Neural crest cell (in vitro differentiated cells): ENCODE data around the gene SDR42E2. TPM values are rescaled to one million over a fixed set of nuclear protein-coding genes. Genes with fewer than 3 reads are reported as not detected.

ENCODE experiments used
- DNase-seq: peaks from one replicate; pipeline ENCODE4 v3.0.0; 2021; ENCODE audit warnings: low read depth, mixed read lengths, low spot score
- H3K27ac Mint-ChIP-seq: one replicate; pipeline ENCODE4 v1.8.0; 2021; ENCODE audit warnings: mild to moderate bottlenecking, mixed read lengths; ENCODE audit not compliant: unreplicated experiment
- H3K27me3 Mint-ChIP-seq: 2 replicates; pipeline ENCODE4 v1.8.0; 2021; ENCODE audit warnings: low read depth, mild to moderate bottlenecking, mixed read lengths
- H3K36me3 Mint-ChIP-seq: 2 replicates; pipeline ENCODE4 v1.8.0; 2021; ENCODE audit warnings: low read depth, mild to moderate bottlenecking, mixed read lengths
- H3K4me1 Mint-ChIP-seq: 2 replicates; pipeline ENCODE4 v1.8.0; 2021; ENCODE audit warnings: mixed read lengths
- H3K4me3 Mint-ChIP-seq: one replicate; pipeline ENCODE4 v1.8.0; 2021; ENCODE audit warnings: mild to moderate bottlenecking, mixed read lengths
- H3K9me3 Mint-ChIP-seq: 2 replicates; pipeline ENCODE4 v1.8.0; 2021; ENCODE audit warnings: mixed read lengths
- CTCF ChIP-seq: fragments of 200-600 bp; sonication (generic); conservative IDR thresholded peaks from 2 replicates; pipeline ENCODE4 v1.5.0; 2021; ENCODE audit warnings: antibody characterized with exemption, mild to moderate bottlenecking
- total RNA-seq: library from RNA; stranded (reverse); gene quantifications from 2 replicates; pipeline ENCODE4 v1.2.1, GENCODE V29; 2021

The SDR42E2 gene
- total RNA-seq, 1 donor from 2014 or later, result not detected

DNA sequence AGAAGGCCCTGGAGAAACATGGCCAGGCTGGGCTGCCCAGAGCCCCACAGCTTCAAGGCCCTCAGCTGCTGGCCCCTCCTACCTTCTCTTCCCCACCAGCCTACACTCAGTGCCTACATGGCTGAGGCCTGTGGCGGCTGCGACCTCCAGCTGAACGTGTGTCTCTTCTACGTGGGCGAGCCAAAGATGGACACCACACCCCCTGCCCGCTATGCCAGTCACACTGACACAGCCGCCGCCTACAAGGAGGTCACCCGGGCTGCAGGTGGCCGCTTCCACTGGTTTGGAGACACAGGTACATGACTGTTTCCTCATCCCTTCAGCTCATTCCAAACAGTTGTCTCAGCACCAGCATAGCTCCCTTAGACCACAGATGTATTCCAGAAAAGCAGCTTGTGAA, 29.5 kb upstream of the SDR42E2 start:
- H3K9me3 Mint-ChIP-seq, result no peaks in the 10 kb centered on the region
- H3K27me3 Mint-ChIP-seq, result peaks cover 23% of the 10 kb centered on the region
- H3K4me1 Mint-ChIP-seq, result no peaks in the 10 kb centered on the region
- no peak for DNase-seq
- H3K4me3 Mint-ChIP-seq, result no peak overlapping the region
- H3K36me3 Mint-ChIP-seq, result no peaks in the 10 kb centered on the region
- H3K27ac Mint-ChIP-seq, result no peak overlapping the region
- no peak for TF ChIP-seq CTCF

GRCh38 chr16:22138482-22138881, 23.8 kb upstream of the SDR42E2 start:
- Mint-ChIP-seq H3K4me1 (no peaks in the 10 kb centered on the region), H3K27ac (no peak overlapping the region), H3K9me3 (no peaks in the 10 kb centered on the region), H3K36me3 (no peaks in the 10 kb centered on the region), H3K4me3 (no peak overlapping the region), H3K27me3 (peaks cover 16% of the 10 kb centered on the region)
- DNase-seq, result no peak
- TF ChIP-seq CTCF, result no peak

DNA sequence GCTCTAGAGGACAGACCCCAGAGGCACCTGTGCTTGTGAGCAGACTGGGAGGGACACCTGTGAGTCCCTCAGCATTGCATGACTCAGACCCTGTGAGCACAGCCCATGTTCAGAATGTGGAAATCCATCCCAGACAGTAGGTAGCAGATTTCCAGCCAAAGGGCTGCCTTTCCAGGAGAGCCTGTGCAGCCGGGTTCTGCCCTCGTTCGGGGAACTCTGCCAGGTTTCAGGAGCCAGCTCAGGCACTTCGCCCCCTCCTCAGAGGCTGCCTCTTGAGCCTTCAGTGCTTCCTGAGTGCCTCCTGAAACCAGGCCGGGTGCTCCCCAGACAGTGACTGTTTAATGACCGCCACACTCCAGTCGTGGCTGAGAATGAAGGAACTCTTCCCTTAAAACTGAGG, 23.3 kb upstream of the SDR42E2 start:
- no peak overlapping the region for H3K27ac Mint-ChIP-seq
- no peak for TF ChIP-seq CTCF
- H3K36me3 Mint-ChIP-seq, result no peaks in the 10 kb centered on the region
- DNase-seq, result no peak
- H3K27me3 Mint-ChIP-seq, result peaks cover 19% of the 10 kb centered on the region
- no peaks in the 10 kb centered on the region for H3K4me1 Mint-ChIP-seq
- no peak overlapping the region for H3K4me3 Mint-ChIP-seq
- no peaks in the 10 kb centered on the region for H3K9me3 Mint-ChIP-seq

DNA sequence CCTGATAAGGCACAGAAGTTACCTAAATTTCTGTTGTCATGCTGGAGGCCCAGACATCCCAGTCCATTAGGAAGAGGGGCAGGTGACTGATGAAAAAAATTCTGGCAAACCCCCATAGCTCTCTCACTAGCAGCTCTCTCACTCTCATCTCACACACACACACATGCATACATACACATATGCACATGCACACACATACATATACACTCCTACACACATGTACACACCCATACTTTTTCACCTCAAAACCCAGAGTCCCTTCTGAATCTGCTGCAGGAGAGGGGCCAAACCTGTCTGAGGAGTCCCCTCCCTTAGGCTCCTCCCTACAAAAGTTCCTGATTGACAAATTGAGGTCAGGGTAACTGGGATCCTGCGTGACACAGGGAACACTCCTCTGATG, 22.6 kb upstream of the SDR42E2 start:
- no peaks in the 10 kb centered on the region for H3K36me3 Mint-ChIP-seq
- peaks cover 24% of the 10 kb centered on the region for H3K27me3 Mint-ChIP-seq
- no peak for TF ChIP-seq CTCF
- no peaks in the 10 kb centered on the region for H3K9me3 Mint-ChIP-seq
- no peak overlapping the region for H3K4me3 Mint-ChIP-seq
- H3K4me1 Mint-ChIP-seq, result no peaks in the 10 kb centered on the region
- H3K27ac Mint-ChIP-seq, result no peak overlapping the region
- no peak for DNase-seq

GRCh38 chr16:22141767-22142166, 20.5 kb upstream of the SDR42E2 start:
- no peak overlapping the region for H3K4me3 Mint-ChIP-seq
- peaks cover 22% of the 10 kb centered on the region for H3K27me3 Mint-ChIP-seq
- no peak for DNase-seq
- H3K9me3 Mint-ChIP-seq, result no peaks in the 10 kb centered on the region
- H3K36me3 Mint-ChIP-seq, result no peaks in the 10 kb centered on the region
- H3K27ac Mint-ChIP-seq, result no peak overlapping the region
- TF ChIP-seq CTCF, result peak; percentile 56
- no peaks in the 10 kb centered on the region for H3K4me1 Mint-ChIP-seq

DNA sequence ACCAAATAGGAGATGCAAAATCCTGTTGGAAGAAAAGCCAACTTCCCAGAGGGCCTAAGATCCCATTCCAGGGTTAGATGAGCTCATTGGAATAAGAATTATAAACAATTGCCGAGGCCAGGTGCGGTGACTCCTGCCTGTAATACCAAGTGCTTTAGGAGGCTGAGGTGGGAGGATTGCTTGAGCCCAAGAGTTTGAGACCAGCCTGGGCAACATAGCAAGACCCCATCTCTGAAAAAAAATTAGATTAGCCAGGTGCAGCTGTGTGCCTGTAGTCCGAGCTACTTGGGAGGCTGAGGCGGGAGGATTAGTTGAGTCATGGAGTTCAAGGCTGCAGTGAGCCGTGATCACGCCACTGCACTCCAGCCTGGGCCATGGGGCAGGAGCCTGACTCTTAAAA, 17.8 kb upstream of the SDR42E2 start:
- TF ChIP-seq CTCF, result no peak
- Mint-ChIP-seq H3K27ac (no peak overlapping the region), H3K4me1 (no peaks in the 10 kb centered on the region), H3K9me3 (no peaks in the 10 kb centered on the region), H3K27me3 (peaks cover 18% of the 10 kb centered on the region), H3K36me3 (no peaks in the 10 kb centered on the region), H3K4me3 (no peak overlapping the region)
- no peak for DNase-seq
